ENCODE measurements around the gene GBP1. TPM values are rescaled to one million over a fixed set of nuclear protein-coding genes. Genes with fewer than 3 reads are reported as not detected.

GBP1 gene
- polyA plus RNA-seq, 1 donor = 4.1 TPM

GRCh38 chr1:89005286-89006151, 59.5 kb downstream of the GBP1 start:
- DNase-seq (ENCODE audit: low read depth) = no peak

Other genes starting within 250 kb of the GBP1 start
- gene GTF2B, start 173.6 kb downstream of the GBP1 start, polyA plus RNA-seq (ENCODE audit: insufficient read length) = 35.0 TPM
- 11.1 TPM for gene KYAT3, start 72.6 kb downstream of the GBP1 start, polyA plus RNA-seq (ENCODE audit: insufficient read length)
- gene RBMXL1, start 72.6 kb downstream of the GBP1 start, polyA plus RNA-seq (ENCODE audit: insufficient read length) = 11.4 TPM
- gene GBP3, start 42.3 kb downstream of the GBP1 start, polyA plus RNA-seq (ENCODE audit: insufficient read length) = 2.5 TPM
- gene GBP2, start 60.9 kb upstream of the GBP1 start, polyA plus RNA-seq (ENCODE audit: insufficient read length) = 0.63 TPM
- not detected for gene GBP7, start 110.8 kb upstream of the GBP1 start, polyA plus RNA-seq (ENCODE audit: insufficient read length)
- 4.9 TPM for gene GBP4, start 133.7 kb upstream of the GBP1 start, polyA plus RNA-seq (ENCODE audit: insufficient read length)
- 0.85 TPM for gene GBP5, start 207.7 kb upstream of the GBP1 start, polyA plus RNA-seq (ENCODE audit: insufficient read length)